K562 (cell line): ENCODE results near the gene SCARB2. TPM values are rescaled to one million over a fixed set of nuclear protein-coding genes. Genes with fewer than 3 reads are reported as not detected.

Experiments
- BHLHE40 ChIP-seq: IDR thresholded peaks from 2 replicates; pipeline ENCODE4 v1.6.1; 2011; ENCODE audit warnings: low read length, improper control_type of control experiment
- CBX1 ChIP-seq: sonication (generic); IDR thresholded peaks from 2 replicates; pipeline ENCODE4 v1.6.1; 2016; ENCODE audit warnings: antibody characterized with exemption, low read depth, mild to moderate bottlenecking
- FOXA1 ChIP-seq: fragments of 450-650 bp; IDR thresholded peaks from 2 replicates; pipeline ENCODE4 v1.6.1; 2016; ENCODE audit warnings: mild to moderate bottlenecking, borderline replicate concordance
- HDAC8 ChIP-seq: fragments of 450-650 bp; IDR thresholded peaks from 2 replicates; pipeline ENCODE4 v1.6.1; 2016; ENCODE audit warnings: mild to moderate bottlenecking, missing genetic modification characterization, moderate library complexity, missing compliant biosample characterization
- JUNB ChIP-seq: fragments of 450-650 bp; formaldehyde crosslinking; conservative IDR thresholded peaks from 2 replicates; pipeline ENCODE4 v1.4.0; 2020; ENCODE audit warnings: mild to moderate bottlenecking
- JUND ChIP-seq, 2 experiments: IDR thresholded peaks; 2 replicates in 1 of 2; 3 replicates in 1 of 2; pipeline ENCODE4 v1.6.1; 2011; ENCODE audit warnings: borderline replicate concordance in 2 of 2, low read depth in 2 of 2, low read length in 2 of 2, improper control_type of control experiment in 1 of 2, missing biosample characterization in 1 of 2, missing genetic modification characterization in 1 of 2, missing genetic modification reagents in 1 of 2
- NFE2L1 ChIP-seq: fragments of 450-650 bp; IDR thresholded peaks from 2 replicates; pipeline ENCODE4 v1.6.1; 2016; ENCODE audit warnings: missing genetic modification characterization, low read depth, mild to moderate bottlenecking, missing compliant biosample characterization, moderate library complexity, borderline replicate concordance
- PHF21A ChIP-seq: fragments of 450-650 bp; IDR thresholded peaks from 2 replicates; pipeline ENCODE4 v1.6.1; 2017; ENCODE audit warnings: low read depth, borderline replicate concordance
- PML ChIP-seq: IDR thresholded peaks from 2 replicates; pipeline ENCODE4 v1.6.1; 2012; ENCODE audit warnings: low read length, inconsistent platforms
- POLR3G ChIP-seq: IDR thresholded peaks from 2 replicates; pipeline ENCODE4 v1.6.1; 2011; ENCODE audit not compliant: insufficient read length, insufficient replicate concordance; ENCODE audit errors: extremely low read depth
- PTBP1 ChIP-seq: fragments of 200-400 bp; formaldehyde crosslinking; IDR thresholded peaks from 2 replicates; pipeline ENCODE4 v1.6.1; 2017; ENCODE audit warnings: low read depth, low read length
- RAD21 ChIP-seq, 2 experiments: fragments of 250-450 bp in 1 of 2; fragments of 450-650 bp in 1 of 2; sonication (Bioruptor Pico) in 1 of 2; formaldehyde crosslinking in 1 of 2; IDR thresholded peaks in 1 of 2; conservative IDR thresholded peaks in 1 of 2; 2 replicates each; pipeline versions ENCODE4 v1.4.0 to v1.8.0; 2020 to 2022; ENCODE audit warnings: mild to moderate bottlenecking in 2 of 2, moderate library complexity in 1 of 2
- RAD51 ChIP-seq: fragments of 450-650 bp; IDR thresholded peaks from 2 replicates; pipeline ENCODE4 v1.7.1; 2016; ENCODE audit warnings: low read depth, mild to moderate bottlenecking, borderline replicate concordance
- SMARCB1 ChIP-seq: IDR thresholded peaks from 2 replicates; pipeline ENCODE4 v1.6.1; 2011; ENCODE audit warnings: improper control_type of control experiment, low read depth; ENCODE audit not compliant: insufficient read length
- THRAP3 ChIP-seq: fragments of 450-650 bp; IDR thresholded peaks from 2 replicates; pipeline ENCODE4 v1.6.1; 2016; ENCODE audit warnings: mild to moderate bottlenecking, inconsistent platforms, borderline replicate concordance
- ZC3H11A ChIP-seq: IDR thresholded peaks from 2 replicates; pipeline ENCODE4 v1.6.1; 2012; ENCODE audit warnings: low read depth, low read length, improper control_type of control experiment
- ZNF217 ChIP-seq: sonication (generic); formaldehyde crosslinking; IDR thresholded peaks from 2 replicates; pipeline ENCODE4 v1.8.0; 2022; ENCODE audit warnings: mild to moderate bottlenecking, missing genetic modification reagents
- ZNF695 ChIP-seq: fragments of 450-650 bp; formaldehyde crosslinking; IDR thresholded peaks from 2 replicates; pipeline ENCODE4 v1.4.0; 2020; ENCODE audit warnings: mild to moderate bottlenecking, moderate library complexity
- polyA plus RNA-seq, 8 experiments: library from polyadenylated mRNA; depleted of rRNA in 4 of 8; stranded (reverse) in 5 of 8; unstranded in 3 of 8; fragments of >200 nt; fragmentation: Nextera tagmentation in 2 of 8; fragmentation: Illumina TruSeq in 1 of 8; extraction: Ambion mirVana in 2 of 8; extraction: Trizol in 1 of 8; gene quantifications; 2 replicates each; pipeline versions ENCODE4 v1.2.1 to v1.2.3, GENCODE V29; 2011 to 2014; ENCODE audit warnings: inconsistent platforms in 1 of 8, missing spikeins in 1 of 8
- total RNA-seq, 7 experiments: library from RNA; depleted of rRNA in 6 of 7; stranded (reverse); fragments of >200 nt in 6 of 7; fragmentation: Illumina TruSeq in 2 of 7; extraction: Trizol in 2 of 7; gene quantifications; 2 replicates each; pipeline versions ENCODE4 v1.2.1 to v1.2.3, GENCODE V29; 2011 to 2021; ENCODE audit warnings: low replicate concordance in 1 of 7
- TF ChIP-seq, protein P1 (sequence below): conservative IDR thresholded peaks from 2 replicates; pipeline ENCODE4 v1.6.1; 2011; ENCODE audit warnings: low read depth, mild to moderate bottlenecking, low read length; ENCODE audit not compliant: control insufficient read depth
- TF ChIP-seq, protein P2 (sequence below): fragments of 450-650 bp; formaldehyde crosslinking; IDR thresholded peaks from 2 replicates; pipeline ENCODE4 v1.4.0; 2020; ENCODE audit warnings: mild to moderate bottlenecking
- TF ChIP-seq, protein P3 (sequence below): fragments of 450-650 bp; IDR thresholded peaks from 2 replicates; pipeline ENCODE4 v1.6.1; 2016
- TF ChIP-seq, protein P4 (sequence below): fragments of 450-650 bp; IDR thresholded peaks from 2 replicates; pipeline ENCODE4 v1.6.1; 2016; ENCODE audit warnings: low read depth, mild to moderate bottlenecking, moderate library complexity
- TF ChIP-seq, protein P5 (sequence below): sonication (generic); formaldehyde crosslinking; IDR thresholded peaks from 2 replicates; pipeline ENCODE4 v1.8.1; 2023; ENCODE audit warnings: mild to moderate bottlenecking, missing genetic modification reagents

Gene SCARB2
- total and polyA plus RNA-seq, 9 of the 15 experiments (the other 6 are each of a cell fraction or from before 2014, with no cell fraction given), result 6.1 to 25.8 (median 17.8) TPM

DNA sequence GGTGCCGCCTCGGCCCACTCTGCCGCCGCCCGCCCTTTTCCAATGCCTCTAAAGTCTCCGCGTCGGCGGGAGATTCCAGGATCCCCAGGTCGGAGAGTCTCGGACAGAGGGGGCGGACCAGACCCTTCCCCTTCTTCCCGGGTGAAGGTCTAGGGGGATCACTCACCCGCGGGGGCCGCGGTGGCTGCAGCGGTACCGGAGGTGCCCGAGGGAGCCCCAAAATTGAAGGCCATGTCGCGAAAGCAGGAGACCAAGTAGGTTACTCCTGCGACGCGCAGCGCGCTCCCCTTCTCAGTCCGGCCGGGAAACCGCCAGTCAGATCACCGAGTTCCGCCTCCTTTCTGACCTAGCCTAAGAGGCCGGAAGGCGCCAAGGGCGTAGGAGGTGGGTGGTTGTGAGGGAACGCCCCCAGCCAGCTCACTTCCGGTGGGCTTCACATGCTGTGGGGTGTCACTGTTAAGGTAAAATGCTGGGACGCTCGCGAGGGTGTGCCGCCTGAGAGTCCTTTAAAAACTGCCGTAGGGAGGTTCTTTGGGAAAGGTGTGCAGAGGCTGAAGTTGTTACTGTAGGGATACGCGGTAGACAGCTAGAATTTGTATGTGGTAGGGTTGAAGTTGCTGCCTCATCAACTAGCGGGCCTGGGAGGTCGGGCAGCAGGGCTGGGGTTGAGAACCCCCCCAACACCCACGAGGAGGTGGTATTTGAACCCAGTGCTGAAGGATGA is 65.3 kb downstream of the SCARB2 start, which contains the start of gene NUP54 (continued):
- TF ChIP-seq JUND (IDR thresholded peaks at IDR 0.05; ENCODE audit: borderline replicate concordance, low read depth, low read length), result peak; percentile 83
- TF ChIP-seq JUND (tag; IDR thresholded peaks at IDR 0.05; ENCODE audit: borderline replicate concordance, low read depth, low read length), result no peak
- no peak for TF ChIP-seq ZNF695
- TF ChIP-seq, protein P1, sequence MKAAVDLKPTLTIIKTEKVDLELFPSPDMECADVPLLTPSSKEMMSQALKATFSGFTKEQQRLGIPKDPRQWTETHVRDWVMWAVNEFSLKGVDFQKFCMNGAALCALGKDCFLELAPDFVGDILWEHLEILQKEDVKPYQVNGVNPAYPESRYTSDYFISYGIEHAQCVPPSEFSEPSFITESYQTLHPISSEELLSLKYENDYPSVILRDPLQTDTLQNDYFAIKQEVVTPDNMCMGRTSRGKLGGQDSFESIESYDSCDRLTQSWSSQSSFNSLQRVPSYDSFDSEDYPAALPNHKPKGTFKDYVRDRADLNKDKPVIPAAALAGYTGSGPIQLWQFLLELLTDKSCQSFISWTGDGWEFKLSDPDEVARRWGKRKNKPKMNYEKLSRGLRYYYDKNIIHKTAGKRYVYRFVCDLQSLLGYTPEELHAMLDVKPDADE, result peak; percentile 81
- TF ChIP-seq PML, result peak; percentile 88
- no peak for TF ChIP-seq JUNB (CRISPR knock-in tag)
- no peak for TF ChIP-seq ZNF217 (CRISPR knock-in tag)
- no peak for TF ChIP-seq ZC3H11A
- TF ChIP-seq HDAC8 (tag), result no peak
- no peak for TF ChIP-seq POLR3G
- TF ChIP-seq PHF21A, result peak; percentile 86; the same call in 1 of the 2 replicates
- no peak for TF ChIP-seq RAD51
- TF ChIP-seq RAD21 (CRISPR knock-in tag; conservative IDR thresholded peaks at IDR 0.05 in 1 of 2, IDR thresholded peaks at IDR 0.05 in 1 of 2), result no peak
- no peak for TF ChIP-seq PTBP1
- TF ChIP-seq FOXA1, result no peak
- 0 out of 2 replicates have a peak, but pooled peaks have one; percentile 3 for TF ChIP-seq BHLHE40
- TF ChIP-seq, protein P2, sequence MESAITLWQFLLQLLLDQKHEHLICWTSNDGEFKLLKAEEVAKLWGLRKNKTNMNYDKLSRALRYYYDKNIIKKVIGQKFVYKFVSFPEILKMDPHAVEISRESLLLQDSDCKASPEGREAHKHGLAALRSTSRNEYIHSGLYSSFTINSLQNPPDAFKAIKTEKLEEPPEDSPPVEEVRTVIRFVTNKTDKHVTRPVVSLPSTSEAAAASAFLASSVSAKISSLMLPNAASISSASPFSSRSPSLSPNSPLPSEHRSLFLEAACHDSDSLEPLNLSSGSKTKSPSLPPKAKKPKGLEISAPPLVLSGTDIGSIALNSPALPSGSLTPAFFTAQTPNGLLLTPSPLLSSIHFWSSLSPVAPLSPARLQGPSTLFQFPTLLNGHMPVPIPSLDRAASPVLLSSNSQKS (CRISPR knock-in tag), result no peak
- TF ChIP-seq CBX1, result 0 out of 2 replicates have a peak, but pooled peaks have one; percentile 20
- TF ChIP-seq NFE2L1 (tag), result no peak
- TF ChIP-seq, protein P3, sequence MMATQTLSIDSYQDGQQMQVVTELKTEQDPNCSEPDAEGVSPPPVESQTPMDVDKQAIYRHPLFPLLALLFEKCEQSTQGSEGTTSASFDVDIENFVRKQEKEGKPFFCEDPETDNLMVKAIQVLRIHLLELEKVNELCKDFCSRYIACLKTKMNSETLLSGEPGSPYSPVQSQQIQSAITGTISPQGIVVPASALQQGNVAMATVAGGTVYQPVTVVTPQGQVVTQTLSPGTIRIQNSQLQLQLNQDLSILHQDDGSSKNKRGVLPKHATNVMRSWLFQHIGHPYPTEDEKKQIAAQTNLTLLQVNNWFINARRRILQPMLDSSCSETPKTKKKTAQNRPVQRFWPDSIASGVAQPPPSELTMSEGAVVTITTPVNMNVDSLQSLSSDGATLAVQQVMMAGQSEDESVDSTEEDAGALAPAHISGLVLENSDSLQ, result peak; percentile 48
- TF ChIP-seq, protein P4, sequence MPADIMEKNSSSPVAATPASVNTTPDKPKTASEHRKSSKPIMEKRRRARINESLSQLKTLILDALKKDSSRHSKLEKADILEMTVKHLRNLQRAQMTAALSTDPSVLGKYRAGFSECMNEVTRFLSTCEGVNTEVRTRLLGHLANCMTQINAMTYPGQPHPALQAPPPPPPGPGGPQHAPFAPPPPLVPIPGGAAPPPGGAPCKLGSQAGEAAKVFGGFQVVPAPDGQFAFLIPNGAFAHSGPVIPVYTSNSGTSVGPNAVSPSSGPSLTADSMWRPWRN, result no peak
- TF ChIP-seq SMARCB1, result no peak
- TF ChIP-seq THRAP3, result no peak
- TF ChIP-seq, protein P5, sequence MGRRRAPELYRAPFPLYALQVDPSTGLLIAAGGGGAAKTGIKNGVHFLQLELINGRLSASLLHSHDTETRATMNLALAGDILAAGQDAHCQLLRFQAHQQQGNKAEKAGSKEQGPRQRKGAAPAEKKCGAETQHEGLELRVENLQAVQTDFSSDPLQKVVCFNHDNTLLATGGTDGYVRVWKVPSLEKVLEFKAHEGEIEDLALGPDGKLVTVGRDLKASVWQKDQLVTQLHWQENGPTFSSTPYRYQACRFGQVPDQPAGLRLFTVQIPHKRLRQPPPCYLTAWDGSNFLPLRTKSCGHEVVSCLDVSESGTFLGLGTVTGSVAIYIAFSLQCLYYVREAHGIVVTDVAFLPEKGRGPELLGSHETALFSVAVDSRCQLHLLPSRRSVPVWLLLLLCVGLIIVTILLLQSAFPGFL (CRISPR knock-in tag), result 0 out of 2 replicates have a peak, but pooled peaks have one; percentile 94
